Prostate gland (tissue), 2 donors: ENCODE measurements around the gene TSNAX.

Experiments
- CTCF ChIP-seq, 4 experiments: fragments of 200-600 bp in 2 of 4; fragments of 450-650 bp in 2 of 4; sonication (generic) in 2 of 4; IDR thresholded peaks; 1 replicate in 3 of 4; 2 replicates in 1 of 4; pipeline ENCODE4 v1.5.1; 2016 to 2019; ENCODE audit warnings: antibody characterized with exemption in 4 of 4, mild to moderate bottlenecking in 2 of 4, moderate library complexity in 2 of 4
- POLR2A ChIP-seq: fragments of 450-650 bp; IDR thresholded peaks from one replicate; pipeline ENCODE4 v1.6.1; 2016; ENCODE audit warnings: antibody characterized with exemption, mild to moderate bottlenecking

- TF ChIP-seq POLR2A: no peak
- TF ChIP-seq CTCF (IDR thresholded peaks at IDR 0.05): no peak
Observed at GRCh38 chr1:231612393-231613089, 84.1 kb downstream of the TSNAX start.
